HG03571 (cell line): ENCODE data around the gene EHBP1L1.
"Not testable (repeated sequence)": the region's sequence is repeated elsewhere in the genome, so short reads cannot be mapped to it uniquely, and the experiment has no call there.

Source experiments
- ATAC-seq: cut with Tn5 transposase; IDR thresholded peaks from one replicate; pipeline ENCODE4 v1.9.1; 2021; ENCODE audit not compliant: unreplicated experiment

The EHBP1L1 gene

DNA sequence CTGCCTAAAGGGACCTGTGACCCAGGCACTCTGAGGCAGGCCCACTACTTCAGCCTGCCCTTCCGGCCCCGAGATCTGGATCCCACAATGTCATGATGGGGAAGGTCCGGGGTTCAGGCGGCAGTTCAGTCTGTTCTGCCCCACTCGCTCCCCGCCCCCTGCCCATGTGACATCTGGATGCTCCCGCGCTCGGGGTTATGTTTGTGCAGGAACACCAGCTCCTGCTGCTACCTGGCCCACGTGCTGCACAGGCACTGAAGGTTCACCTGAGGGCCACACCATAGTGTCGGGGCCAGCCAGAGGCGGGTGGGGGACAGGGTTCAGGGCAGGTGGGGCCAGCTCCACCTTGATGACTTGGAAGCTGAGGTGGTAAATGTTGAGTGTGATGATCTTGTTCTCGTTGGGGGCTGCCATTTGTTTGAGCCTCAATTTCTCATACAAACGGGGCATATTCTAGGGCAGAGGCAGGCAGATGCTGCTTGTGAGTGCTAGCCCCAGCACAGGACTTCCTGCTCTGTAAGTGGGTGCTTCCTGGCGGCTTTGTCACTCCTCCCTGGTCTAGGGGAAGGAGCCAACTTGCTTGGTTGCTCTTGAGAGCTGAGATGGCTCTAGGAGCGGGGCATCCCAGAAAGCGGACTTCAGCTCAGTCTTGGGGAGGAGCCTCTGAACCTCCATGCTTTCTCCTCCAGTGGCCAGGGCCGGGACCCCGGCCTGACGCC is 57.7 kb downstream of the EHBP1L1 start:
- no peak for ATAC-seq

GRCh38 chr11:65634109-65634436 is 58.2 kb downstream of the EHBP1L1 start:
- no peak for ATAC-seq

- ATAC-seq: no peak
These were observed 58.6 kb downstream of the EHBP1L1 start for GRCh38 chr11:65634440-65634839.

GRCh38 chr11:65634905-65635731 is 59.3 kb downstream of the EHBP1L1 start:
- ATAC-seq: no peak

GRCh38 chr11:65636108-65637031 is 60.5 kb downstream of the EHBP1L1 start:
- no peak for ATAC-seq

- no peak for ATAC-seq
These were observed 61.2 kb downstream of the EHBP1L1 start for GRCh38 chr11:65637032-65637557.

DNA sequence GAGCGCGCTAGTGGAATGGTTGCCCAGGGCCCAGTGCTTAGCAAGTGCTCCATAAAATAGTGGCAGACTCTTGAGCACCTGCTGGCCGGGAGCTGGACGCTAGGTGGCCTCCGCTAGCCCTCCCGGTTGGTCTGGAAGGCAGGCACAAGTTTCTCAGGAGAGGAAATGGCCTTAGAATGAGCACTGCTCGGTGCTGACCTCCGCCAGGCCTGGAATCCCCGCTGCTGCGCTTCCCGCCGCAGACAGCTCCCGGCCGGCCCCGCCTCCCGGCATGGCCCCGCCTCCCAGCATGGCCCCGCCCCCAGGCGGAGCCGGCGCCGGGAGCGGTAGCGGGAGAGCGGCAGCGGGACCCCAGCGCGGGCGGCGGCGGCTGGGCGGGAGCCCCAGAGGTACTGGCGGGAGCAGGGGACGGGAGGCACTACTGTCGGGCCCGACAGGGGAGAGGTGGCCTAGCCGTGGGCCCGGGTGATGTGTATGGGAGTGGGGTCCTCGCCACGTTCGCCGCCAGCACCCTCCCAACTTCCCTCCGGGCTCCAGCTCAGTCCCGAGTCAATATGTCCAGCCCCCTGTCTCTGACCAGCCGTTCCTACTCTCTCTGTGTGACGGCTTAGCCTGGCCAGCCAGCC is 62.1 kb downstream of the EHBP1L1 start, which contains the start of gene SIPA1:
SIPA1 (plus strand) TSS at position 308 of the 626 bp plus-strand sequence. CDS start 2,821 bp downstream, outside the sequence.
- peak; percentile 35 for ATAC-seq

DNA sequence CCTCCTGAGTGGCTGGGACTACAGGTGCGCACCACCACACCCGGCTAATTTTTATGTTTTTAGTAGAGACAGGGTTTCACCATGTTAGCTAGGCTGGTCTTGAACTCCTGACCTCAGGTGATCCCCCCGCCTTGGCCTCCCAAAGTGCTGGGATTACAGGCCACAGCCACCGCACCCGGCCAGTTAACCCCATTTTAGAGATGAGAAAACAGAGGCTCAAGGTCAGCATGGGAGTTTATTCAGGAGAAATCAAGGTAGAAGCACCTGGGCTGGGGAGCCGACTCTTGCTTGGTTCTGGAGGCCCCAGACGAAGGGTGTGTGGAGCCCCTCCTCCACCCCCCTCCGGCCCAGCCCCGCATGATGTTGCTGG is 63.4 kb downstream of the EHBP1L1 start:
- not testable (repeated sequence) for ATAC-seq

GRCh38 chr11:65639623-65640482 is 64.0 kb downstream of the EHBP1L1 start:
- ATAC-seq: peak; percentile 32

DNA sequence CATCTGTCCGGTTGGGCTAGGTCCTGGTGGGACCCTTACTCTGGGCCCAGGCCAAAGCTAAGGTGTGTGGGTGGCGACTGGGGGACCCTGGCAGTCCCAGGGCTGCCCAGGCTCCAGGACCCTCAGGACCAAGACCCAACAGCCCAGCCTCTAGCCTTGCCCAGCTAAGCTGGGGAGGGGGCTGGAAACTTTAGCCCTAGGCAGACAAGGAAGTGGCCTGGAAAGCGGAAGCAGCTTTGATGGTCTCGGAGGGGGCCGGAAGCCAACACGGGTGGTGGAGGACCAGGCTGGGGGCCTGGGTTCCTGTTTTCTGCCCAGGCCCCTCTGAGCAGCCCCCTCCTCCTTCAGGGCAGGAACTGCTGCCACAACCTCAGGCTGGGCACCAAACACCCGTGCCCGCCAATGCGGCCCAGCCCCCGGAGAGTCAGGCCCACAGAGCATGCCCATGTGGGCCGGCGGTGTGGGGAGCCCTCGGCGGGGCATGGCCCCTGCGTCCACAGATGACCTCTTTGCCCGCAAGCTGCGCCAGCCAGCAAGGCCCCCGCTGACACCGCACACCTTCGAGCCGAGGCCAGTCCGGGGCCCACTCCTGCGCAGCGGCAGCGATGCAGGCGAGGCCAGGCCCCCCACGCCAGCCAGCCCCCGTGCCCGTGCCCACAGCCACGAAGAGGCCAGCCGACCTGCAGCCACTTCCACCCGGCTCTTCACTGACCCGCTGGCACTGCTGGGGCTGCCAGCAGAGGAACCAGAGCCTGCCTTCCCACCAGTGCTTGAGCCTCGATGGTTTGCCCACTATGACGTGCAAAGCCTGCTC is 64.8 kb downstream of the EHBP1L1 start:
- peak; percentile 1 for ATAC-seq

DNA sequence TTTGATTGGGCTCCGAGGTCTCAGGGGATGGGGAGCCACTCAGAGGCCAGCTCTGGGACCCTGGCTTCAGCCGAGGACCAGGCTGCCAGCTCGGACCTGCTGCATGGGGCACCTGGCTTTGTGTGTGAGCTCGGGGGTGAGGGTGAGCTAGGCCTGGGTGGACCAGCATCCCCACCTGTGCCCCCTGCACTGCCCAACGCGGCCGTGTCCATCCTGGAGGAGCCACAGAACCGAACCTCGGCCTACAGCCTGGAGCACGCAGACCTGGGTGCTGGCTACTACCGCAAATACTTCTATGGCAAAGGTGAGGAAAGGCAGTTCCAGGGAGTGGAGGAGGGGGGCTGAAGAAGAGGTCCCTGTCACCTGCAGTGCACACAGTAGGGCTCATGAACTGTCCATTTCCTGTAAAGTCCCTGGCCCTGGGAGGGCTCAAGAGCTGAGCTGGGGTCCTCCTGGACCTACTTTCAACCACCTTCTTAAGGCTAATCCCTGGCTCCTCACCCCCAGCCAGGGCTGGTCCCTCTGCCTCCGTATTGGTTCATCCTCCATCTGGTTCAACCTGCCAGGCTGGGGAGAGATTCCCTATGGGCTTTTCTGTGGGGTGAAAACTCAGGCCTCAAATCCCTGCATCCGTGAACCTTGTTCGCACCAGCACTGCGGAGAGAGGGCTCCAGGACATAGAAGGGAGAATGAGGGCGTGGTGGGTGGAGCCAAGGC is 65.6 kb downstream of the EHBP1L1 start:
- no peak for ATAC-seq
